Stimulated activated CD4-positive, alpha-beta T cell treated with anti-CD3 and anti-CD28 coated beads, Interleukin-15, amount 100 ng/mL, for 48 hours (primary cell): ENCODE results near the gene RIC1.
"Not testable (repeated sequence)": the region's sequence is repeated elsewhere in the genome, so short reads cannot be mapped to it uniquely, and the experiment has no call there.

Experiments
- DNase-seq, 2 donors: peaks; one replicate each; pipeline ENCODE4 v3.0.0-alpha.2; 2020; ENCODE audit warnings: low read depth in 2 of 2

RIC1 gene

DNA sequence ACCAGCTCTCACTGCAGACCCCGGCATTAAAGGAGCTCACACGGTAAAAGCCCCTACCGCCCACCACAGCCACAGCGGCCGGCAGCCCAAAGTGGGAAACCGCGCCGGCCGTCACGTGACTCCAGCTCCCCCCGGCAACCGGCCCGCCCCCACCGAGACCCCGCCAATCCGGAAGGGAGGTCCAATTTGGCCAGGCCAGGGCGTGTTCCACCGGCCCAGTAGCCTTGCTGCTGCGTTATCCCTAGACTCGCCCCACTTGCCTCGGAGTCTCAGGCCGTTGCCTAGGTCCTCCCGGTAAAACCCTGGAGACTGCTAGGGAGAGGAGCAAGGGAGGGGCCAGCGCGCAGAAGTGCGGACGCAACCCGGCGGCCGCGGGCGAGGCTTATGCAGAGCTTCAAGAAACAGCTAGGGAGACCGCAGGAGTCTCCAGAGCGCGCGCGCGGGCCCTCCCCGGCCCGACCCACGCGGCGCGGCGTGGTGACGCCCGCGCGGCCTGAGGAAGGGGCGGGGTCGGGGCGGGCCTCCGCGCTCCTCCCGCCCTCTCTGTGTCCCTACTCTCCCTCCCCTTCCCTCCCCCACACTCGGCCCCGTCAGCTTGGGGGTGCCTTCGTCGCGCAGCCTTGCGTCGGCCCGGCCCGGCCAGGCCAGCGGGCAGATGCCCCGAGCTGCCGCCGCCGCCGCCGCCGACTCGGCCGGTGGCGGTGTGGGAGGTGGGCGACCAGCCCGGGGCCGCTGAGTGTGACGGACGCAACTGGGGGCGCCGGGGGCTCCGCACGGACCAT, at the start of gene RIC1:
Gene RIC1, plus strand, starts transcription at position 578 of the 782 bp plus-strand sequence. Its CDS starts 203 bp downstream, at position 781.
- peak; percentile 84 to 87 for DNase-seq

DNA sequence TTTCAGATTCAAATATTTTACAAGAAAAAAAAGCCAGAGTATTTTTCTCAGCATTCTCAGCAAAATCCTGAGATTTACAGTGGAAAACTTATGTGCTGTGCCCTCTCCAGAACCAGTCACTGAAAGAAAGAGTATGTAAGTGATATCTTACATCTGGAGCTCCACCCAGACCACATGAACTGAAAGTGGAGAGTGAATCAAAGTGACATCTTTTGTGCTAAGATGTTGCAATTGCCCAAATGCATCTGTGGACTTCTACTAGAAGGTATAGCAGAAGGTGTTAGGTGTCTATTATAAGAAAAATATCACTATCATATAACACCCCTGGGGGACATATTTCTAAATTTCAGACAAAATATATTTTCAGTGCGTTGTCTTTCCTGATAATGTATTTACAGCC, 49.0 kb upstream of the RIC1 start:
- DNase-seq, result no peak

DNA sequence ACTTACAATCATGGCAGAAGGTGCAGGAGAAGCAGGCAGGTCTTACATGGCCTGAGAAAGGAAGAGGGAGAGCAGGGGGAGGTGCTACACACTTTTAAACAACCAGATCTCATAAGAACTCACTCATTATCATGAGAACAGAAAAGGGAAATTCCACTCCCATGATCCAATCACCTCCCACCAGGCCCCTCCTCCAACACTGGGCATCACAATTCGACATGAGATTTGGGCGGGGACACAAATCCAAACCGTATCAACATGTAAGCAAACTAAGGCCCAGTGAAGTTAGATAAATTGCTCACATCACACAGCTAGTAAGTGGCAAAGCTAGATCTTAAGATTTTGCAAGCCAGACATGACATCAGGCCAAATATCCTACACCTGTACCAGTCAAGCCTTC, 48.3 kb upstream of the RIC1 start:
- no peak for DNase-seq

DNA sequence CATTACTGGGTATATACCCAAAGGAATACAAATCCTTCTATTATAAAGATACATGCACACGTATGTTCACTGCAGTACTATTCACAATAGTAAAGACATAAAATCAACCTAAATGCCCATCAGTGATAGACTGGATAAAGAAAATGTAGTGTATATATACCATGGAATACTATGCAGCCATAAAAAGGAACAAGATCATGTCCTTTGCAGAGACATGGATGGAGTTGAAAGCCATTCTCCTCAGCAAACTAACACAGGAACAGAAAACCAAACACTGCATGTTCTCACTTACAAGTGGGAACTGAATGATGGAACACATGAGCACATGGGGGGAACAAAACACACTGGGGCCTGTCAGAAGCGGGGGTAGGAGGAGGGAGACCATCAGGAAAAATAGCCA, 47.2 kb upstream of the RIC1 start:
- DNase-seq, result not testable (repeated sequence)

- DNase-seq, result no peak
These were observed 46.1 kb upstream of the RIC1 start for GRCh38 chr9:5582835-5583195.

- no peak for DNase-seq
These were observed 42.5 kb upstream of the RIC1 start for GRCh38 chr9:5586391-5586802.

DNA sequence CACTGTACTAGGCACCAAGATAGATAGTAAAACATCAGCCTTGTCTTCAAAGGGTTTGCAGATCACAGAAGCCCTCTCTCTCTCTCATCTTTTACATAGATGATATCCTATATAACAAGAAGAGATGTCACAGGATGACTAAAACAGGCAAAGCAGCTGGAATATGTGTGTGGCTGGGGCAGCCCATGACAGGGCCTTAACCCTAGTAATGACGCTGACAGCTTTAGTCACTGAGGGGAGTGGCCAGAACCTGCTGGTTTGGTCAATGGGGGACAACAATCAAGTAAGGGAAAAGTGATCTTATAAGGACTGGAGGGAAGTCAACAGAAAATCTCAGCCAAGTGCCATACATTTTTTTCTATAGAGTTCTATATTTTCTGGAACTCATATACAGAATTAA, 41.9 kb upstream of the RIC1 start:
- DNase-seq, result peak; percentile 39 to 61

DNA sequence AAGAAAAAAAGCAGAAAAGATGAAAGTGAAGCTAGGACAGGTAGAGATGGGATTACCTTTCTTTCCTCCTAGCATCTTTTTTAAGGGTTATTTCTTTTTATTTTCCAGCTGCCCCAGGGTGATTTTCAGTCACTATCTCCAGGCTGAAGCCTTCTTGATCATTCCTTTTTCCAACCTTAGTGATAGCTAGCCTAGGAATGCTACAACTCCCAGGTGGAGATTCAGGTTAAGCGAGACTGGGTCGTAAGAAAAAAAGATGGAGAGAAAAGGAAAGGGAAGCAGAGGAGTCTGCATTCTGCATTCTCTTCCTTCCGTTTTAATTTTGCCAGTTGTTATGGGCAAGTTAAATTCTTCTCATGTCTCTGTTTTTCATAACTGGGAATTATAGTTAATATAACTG, 36.7 kb upstream of the RIC1 start:
- no peak for DNase-seq

DNA sequence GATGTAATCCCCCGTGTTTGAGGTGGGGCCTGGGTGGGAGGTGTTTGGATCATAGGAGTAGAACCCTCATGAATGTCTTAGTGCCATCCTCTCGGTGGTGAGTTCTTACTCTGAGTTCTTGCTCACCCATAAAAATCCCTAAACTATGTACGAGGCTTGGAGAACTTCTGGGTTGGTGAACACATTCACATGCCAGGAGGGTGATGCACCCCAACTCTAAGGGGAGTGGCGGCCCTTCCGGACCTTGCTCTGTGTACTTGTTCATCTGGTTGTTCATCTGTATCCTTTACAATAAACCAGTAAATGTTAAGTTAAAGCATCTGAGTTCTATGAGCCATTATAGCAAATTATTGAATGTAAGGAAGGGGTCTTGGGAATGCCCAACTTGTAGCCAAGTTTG, 36.0 kb upstream of the RIC1 start:
- DNase-seq, result no peak

DNA sequence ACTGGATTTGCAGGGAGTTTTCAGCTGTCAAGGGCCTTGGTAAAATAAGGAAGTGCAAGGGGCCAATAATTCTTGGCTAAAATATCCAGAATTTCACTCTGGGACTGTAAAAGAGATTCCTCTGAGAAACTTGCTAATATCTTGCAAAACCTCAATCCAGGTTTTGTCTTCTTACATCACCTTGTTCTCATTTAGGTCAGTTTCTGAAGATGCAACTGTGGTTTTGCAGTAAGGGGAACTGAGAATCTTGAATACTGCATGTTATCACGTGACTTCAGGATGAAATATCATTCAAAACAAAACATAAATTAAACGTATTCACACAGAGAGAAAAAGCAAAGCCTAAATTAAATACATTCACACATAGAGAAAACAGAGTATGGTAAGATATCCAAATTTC, 35.0 kb upstream of the RIC1 start:
- DNase-seq, result no peak

DNA sequence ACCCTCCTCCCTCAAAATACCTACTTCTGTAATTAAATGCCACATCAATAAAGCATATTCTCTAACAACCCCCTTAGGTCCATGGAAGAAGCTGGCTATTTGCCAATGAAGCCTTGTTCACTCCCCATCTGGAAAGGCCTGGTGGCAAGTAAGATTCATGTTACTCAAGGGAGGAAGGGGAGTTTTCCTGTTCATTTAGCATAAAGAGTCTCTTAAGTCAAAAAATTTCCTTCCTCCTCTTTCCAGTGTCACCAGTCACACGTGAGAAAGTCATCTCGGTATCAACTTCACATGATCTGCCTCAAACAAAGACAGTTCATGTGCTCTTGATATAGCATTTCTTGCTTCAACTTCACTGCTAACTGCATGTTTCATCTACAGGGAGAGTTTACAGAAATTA, 32.7 kb upstream of the RIC1 start:
- DNase-seq, result no peak

DNA sequence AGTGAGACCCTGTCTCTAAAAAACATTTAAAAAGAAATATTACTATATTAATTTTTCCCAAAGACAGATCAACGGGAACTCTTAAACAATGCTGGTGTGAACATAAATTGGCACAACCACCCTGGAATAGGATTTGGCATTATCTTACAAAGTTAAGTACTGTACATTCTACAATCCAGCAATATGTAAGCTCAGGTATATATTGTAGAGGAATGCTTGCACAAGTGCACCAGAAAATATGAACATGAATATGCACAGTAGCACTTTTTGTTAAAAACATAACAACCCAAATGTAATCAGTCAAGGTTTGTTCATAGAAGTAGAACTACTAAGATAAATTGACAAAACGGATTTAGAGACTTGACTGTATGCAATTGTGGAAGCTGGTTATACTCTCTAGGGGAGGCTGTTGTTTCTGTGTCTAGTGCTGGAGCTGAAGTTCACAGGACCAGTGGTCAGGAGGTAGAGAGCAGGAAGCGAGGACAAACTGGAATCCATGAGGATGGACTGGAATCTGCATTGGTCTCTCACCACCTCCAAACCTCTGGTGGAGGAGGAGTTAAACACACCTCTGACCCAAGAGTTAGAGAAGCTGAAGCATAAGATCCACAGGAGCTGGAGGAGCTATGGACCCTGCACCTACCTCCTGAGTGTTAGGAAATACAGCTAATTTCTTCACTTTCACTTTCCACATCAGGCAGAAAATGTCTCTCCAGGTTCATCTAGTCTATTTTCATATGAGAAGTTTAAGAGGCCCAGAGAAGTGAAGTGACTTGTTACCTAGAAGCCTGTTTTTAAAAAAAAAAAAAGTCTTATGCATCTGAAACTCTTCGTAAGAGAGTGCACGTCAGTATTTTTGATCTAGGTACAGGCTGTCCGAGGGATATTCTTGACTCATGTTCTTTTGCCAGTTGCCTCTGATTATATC, 20.3 kb upstream of the RIC1 start:
- DNase-seq, result no peak

DNA sequence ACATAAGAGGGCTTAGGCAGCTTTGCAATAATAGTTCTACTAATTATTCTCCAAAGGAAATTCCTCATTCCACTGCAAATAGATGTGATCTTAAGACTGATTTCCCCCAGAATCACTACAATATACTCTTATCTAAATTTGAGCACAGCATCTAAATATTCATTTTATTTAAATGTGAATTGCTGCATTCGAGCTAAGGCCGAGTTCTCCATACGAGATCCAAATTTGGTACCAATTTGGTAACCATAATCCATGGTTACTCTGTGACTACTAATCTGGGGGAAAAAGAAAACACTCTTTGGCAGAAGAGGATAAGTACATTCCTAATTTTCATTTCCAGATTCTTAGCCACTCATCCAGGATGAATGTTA, 19.7 kb upstream of the RIC1 start:
- DNase-seq, result no peak

- no peak for DNase-seq
These were observed 18.4 kb upstream of the RIC1 start for GRCh38 chr9:5610491-5610890.

DNA sequence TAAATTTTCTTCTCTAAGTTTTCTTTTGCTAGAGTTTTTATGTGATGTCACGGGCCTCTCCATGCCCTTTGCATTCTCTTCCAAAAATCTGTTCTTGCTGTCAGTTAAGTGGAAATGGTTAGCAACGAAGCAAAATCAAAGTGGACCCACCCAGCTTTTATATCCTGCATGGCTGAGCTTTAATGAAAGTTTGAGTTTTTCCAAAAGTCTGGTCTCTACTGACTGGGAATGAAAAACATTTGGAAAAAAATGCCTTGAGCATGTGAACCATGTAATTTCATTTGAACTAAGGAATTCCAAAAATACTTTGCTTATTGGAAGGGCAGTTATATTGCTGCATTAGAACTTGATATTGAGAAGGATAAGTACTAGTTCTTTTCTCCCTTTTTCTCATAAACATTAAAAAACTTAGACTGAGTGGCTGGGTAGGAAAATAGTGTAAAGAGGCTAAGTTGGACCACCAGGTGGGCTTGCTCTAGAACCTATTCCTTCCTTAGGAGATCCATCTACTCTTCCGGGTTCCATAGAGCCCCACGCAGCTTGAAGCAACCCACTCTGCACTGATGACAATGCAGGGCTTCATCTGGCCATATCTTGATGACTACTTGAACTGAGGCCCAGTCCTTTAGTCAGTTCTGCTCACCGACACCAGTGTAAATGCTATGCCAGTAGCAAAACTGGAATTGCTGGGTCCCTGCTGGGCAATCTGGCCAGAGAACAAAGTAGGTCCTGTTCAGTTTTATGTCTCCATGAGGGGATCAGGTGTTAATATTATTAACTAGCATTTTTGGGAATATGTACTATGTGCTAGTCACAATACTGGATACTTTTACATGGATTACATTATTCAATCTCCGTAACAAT, 17.4 kb upstream of the RIC1 start:
- DNase-seq, result no peak

DNA sequence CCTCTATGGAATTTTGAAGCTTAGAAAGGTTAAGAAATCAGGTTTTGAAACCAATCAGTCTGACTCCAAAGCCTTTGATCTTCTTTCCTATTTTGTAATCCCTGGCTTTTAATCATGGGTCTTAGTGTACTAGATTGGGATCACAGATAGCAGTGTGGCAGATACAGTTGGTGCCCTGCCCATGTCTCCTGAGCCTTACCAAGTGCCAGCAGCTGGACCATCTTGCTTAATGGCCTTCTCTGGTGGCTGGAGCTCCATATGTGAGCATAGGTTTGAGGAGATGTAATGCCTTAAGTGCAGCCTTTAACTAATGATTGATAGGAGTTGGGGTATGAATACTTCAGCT, 16.7 kb upstream of the RIC1 start:
- no peak for DNase-seq

- DNase-seq, result no peak
These were observed 14.7 kb upstream of the RIC1 start for GRCh38 chr9:5614192-5614591.

GRCh38 chr9:5614985-5615384, 13.9 kb upstream of the RIC1 start:
- DNase-seq, result no peak

GRCh38 chr9:5617749-5618148, 11.2 kb upstream of the RIC1 start:
- no peak for DNase-seq

GRCh38 chr9:5620494-5620893, 8.4 kb upstream of the RIC1 start:
- no peak for DNase-seq

DNA sequence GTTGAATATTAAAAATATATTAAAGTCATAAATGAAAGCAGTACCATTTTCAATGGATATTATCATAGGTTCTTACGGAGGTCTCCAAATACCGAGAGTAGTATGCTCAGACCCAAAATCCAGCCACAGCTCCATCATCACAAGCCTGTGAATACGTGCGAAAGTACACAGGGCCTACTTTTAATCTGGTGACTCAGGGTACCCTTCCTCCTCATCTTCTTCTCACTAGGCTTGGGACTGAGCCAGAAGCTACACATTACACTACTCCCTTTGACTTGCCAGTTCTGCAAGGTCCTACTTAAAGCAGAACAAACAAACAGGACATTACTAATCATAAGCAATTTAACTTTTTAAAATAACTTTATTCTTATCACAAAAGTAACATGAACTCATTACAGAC, 7.6 kb upstream of the RIC1 start:
- no peak for DNase-seq

- no peak for DNase-seq
These were observed 6.9 kb upstream of the RIC1 start for GRCh38 chr9:5622016-5622415.
